HepG2 (cell line): ENCODE results near the gene SLU7. TPM values are rescaled to one million over a fixed set of nuclear protein-coding genes. Genes with fewer than 3 reads are reported as not detected.

Experiments
- ARHGAP35 ChIP-seq: sonication (generic); formaldehyde crosslinking; IDR thresholded peaks from 2 replicates; pipeline ENCODE4 v1.9.0; 2022; ENCODE audit warnings: mild to moderate bottlenecking, inconsistent platforms, moderate library complexity, missing genetic modification reagents, borderline replicate concordance
- ETS1 ChIP-seq: sonication (generic); formaldehyde crosslinking; IDR thresholded peaks from 2 replicates; pipeline ENCODE4 v1.4.0; 2020; ENCODE audit warnings: missing genetic modification reagents
- NCOR1 ChIP-seq: fragments of 200-600 bp; sonication (generic); IDR thresholded peaks from 2 replicates; pipeline ENCODE4 v1.7.0; 2017; ENCODE audit warnings: antibody characterized with exemption, low read length, borderline replicate concordance
- NR2C2 ChIP-seq: sonication (generic); formaldehyde crosslinking; IDR thresholded peaks from 2 replicates; pipeline ENCODE4 v1.4.0; 2020; ENCODE audit warnings: missing genetic modification reagents, mild to moderate bottlenecking, moderate library complexity, borderline replicate concordance
- SIN3B ChIP-seq: fragments of 150-350 bp; IDR thresholded peaks from 2 replicates; pipeline ENCODE4 v1.6.1; 2014; ENCODE audit warnings: low read length
- SIX1 ChIP-seq: sonication (generic); formaldehyde crosslinking; IDR thresholded peaks from 2 replicates; pipeline ENCODE4 v1.4.0; 2020; ENCODE audit warnings: missing genetic modification reagents, borderline replicate concordance
- TBX2 ChIP-seq: sonication (generic); formaldehyde crosslinking; IDR thresholded peaks from 2 replicates; pipeline ENCODE4 v1.5.0; 2020; ENCODE audit warnings: missing genetic modification reagents, mild to moderate bottlenecking, borderline replicate concordance
- THAP11 ChIP-seq: IDR thresholded peaks from 2 replicates; pipeline ENCODE4 v1.6.1; 2016; ENCODE audit warnings: missing biosample characterization, missing genetic modification reagents
- ZBTB44 ChIP-seq: sonication (generic); formaldehyde crosslinking; IDR thresholded peaks from 2 replicates; pipeline ENCODE4 v1.4.0; 2020; ENCODE audit warnings: missing genetic modification reagents
- ZNF224 ChIP-seq: sonication (generic); formaldehyde crosslinking; IDR thresholded peaks from 2 replicates; pipeline ENCODE4 v1.5.0; 2020; ENCODE audit warnings: mild to moderate bottlenecking, missing genetic modification reagents
- ZNF230 ChIP-seq: sonication (generic); formaldehyde crosslinking; IDR thresholded peaks from 2 replicates; pipeline ENCODE4 v1.4.0; 2020; ENCODE audit warnings: mild to moderate bottlenecking, missing genetic modification reagents
- ZNF652 ChIP-seq: IDR thresholded peaks from 2 replicates; pipeline ENCODE4 v1.6.1; 2016; ENCODE audit warnings: low read depth, borderline replicate concordance
- ZNF737 ChIP-seq: sonication (generic); formaldehyde crosslinking; IDR thresholded peaks from 2 replicates; pipeline ENCODE4 v1.5.0; 2020; ENCODE audit warnings: missing genetic modification reagents, mild to moderate bottlenecking, borderline replicate concordance
- polyA plus RNA-seq, 8 experiments: library from polyadenylated mRNA; depleted of rRNA in 3 of 8; stranded (reverse) in 7 of 8; unstranded in 1 of 8; fragments of >200 nt; fragmentation: Illumina TruSeq in 4 of 8; extraction: Trizol in 4 of 8; gene quantifications; 2 replicates each; pipeline versions ENCODE4 v1.2.1 to v1.2.3, GENCODE V29; 2011 to 2016; ENCODE audit warnings: low read depth in 4 of 8, missing spikeins in 1 of 8, mixed read lengths in 1 of 8; ENCODE audit not compliant: insufficient read depth in 1 of 8
- total RNA-seq, 5 experiments: library from RNA; depleted of rRNA; stranded (reverse); fragments of >200 nt; fragmentation: Illumina TruSeq; extraction: Trizol; gene quantifications; 2 replicates each; pipeline ENCODE4 v1.2.3, GENCODE V29; 2016; ENCODE audit warnings: low read depth in 1 of 5
- TF ChIP-seq, protein P1 (sequence below): sonication (generic); formaldehyde crosslinking; IDR thresholded peaks from 2 replicates; pipeline ENCODE4 v1.4.0; 2020; ENCODE audit warnings: missing genetic modification reagents
- TF ChIP-seq, protein P2 (sequence below): sonication (generic); formaldehyde crosslinking; IDR thresholded peaks from 2 replicates; pipeline ENCODE4 v1.5.0; 2020; ENCODE audit warnings: mild to moderate bottlenecking, missing genetic modification reagents, borderline replicate concordance
- TF ChIP-seq, protein P3 (sequence below): sonication (generic); formaldehyde crosslinking; IDR thresholded peaks from 2 replicates; pipeline ENCODE4 v1.5.0; 2020; ENCODE audit warnings: missing genetic modification reagents

SLU7 gene
- total and polyA plus RNA-seq, 2 of the 13 experiments (the other 11 are each of a cell fraction or from before 2014, with no cell fraction given): 24.0 to 39.2 TPM

DNA sequence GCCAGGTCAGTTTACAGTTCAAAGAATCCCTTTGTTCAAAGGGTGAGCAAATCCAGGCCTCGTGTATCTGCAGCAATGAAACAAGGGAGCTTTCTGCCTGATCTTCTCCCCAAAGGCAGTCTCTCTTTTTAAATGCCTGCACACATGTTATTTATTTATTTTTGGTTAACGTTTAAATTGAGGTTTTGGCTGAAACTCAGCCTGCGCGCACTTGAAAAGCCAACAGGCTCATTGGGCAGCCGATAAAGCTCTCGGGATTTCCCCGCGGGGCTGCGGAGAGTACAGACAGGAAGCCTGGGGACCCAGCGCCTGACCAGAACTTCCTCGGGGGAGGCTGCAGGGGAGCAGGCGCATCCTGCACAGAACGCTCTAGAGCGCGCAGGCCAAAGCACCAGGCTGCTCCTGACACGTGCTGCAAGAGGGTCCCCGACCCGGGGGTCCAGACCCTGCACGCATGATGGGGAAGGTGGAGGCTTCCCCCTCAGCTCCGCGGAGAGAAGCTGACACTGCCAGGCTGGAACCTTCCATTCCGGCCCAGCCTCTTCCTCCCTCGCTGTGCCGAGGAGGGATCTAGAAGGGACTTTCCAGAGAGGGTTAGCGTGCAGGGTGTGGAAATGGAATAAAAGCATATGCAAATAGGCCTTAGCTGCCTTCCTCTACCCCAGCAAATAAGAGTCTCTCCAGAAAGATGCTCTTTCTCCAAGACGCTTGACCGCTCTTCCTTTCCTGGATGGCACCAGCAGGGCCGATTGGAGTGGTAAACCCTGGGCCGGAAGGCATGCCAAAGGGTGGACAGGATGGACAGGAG is 48.9 kb upstream of the SLU7 start (continued):
- TF ChIP-seq, protein P1, sequence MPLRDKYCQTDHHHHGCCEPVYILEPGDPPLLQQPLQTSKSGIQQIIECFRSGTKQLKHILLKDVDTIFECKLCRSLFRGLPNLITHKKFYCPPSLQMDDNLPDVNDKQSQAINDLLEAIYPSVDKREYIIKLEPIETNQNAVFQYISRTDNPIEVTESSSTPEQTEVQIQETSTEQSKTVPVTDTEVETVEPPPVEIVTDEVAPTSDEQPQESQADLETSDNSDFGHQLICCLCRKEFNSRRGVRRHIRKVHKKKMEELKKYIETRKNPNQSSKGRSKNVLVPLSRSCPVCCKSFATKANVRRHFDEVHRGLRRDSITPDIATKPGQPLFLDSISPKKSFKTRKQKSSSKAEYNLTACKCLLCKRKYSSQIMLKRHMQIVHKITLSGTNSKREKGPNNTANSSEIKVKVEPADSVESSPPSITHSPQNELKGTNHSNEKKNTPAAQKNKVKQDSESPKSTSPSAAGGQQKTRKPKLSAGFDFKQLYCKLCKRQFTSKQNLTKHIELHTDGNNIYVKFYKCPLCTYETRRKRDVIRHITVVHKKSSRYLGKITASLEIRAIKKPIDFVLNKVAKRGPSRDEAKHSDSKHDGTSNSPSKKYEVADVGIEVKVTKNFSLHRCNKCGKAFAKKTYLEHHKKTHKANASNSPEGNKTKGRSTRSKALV (CRISPR knock-in tag): 0 out of 2 replicates have a peak, but pooled peaks have one; percentile 67
- TF ChIP-seq SIN3B: no peak
- TF ChIP-seq NR2C2 (CRISPR knock-in tag): peak; percentile 55; the same call in 1 of the 2 replicates
- TF ChIP-seq ZNF737 (CRISPR knock-in tag): no peak
- peak; percentile 34; the same call in 1 of the 2 replicates for TF ChIP-seq ZNF230 (CRISPR knock-in tag)
- TF ChIP-seq SIX1 (CRISPR knock-in tag): peak; percentile 89
- TF ChIP-seq ZNF224 (CRISPR knock-in tag): no peak
- 0 out of 2 replicates have a peak, but pooled peaks have one; percentile 76 for TF ChIP-seq ZBTB44 (CRISPR knock-in tag)
- no peak for TF ChIP-seq ETS1
- peak; percentile 47; the same call in 1 of the 2 replicates for TF ChIP-seq NCOR1
- TF ChIP-seq, protein P2, sequence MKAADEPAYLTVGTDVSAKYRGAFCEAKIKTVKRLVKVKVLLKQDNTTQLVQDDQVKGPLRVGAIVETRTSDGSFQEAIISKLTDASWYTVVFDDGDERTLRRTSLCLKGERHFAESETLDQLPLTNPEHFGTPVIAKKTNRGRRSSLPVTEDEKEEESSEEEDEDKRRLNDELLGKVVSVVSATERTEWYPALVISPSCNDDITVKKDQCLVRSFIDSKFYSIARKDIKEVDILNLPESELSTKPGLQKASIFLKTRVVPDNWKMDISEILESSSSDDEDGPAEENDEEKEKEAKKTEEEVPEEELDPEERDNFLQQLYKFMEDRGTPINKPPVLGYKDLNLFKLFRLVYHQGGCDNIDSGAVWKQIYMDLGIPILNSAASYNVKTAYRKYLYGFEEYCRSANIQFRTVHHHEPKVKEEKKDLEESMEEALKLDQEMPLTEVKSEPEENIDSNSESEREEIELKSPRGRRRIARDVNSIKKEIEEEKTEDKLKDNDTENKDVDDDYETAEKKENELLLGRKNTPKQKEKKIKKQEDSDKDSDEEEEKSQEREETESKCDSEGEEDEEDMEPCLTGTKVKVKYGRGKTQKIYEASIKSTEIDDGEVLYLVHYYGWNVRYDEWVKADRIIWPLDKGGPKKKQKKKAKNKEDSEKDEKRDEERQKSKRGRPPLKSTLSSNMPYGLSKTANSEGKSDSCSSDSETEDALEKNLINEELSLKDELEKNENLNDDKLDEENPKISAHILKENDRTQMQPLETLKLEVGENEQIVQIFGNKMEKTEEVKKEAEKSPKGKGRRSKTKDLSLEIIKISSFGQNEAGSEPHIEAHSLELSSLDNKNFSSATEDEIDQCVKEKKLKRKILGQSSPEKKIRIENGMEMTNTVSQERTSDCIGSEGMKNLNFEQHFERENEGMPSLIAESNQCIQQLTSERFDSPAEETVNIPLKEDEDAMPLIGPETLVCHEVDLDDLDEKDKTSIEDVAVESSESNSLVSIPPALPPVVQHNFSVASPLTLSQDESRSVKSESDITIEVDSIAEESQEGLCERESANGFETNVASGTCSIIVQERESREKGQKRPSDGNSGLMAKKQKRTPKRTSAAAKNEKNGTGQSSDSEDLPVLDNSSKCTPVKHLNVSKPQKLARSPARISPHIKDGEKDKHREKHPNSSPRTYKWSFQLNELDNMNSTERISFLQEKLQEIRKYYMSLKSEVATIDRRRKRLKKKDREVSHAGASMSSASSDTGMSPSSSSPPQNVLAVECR: peak; percentile 80
- TF ChIP-seq ZNF652 (CRISPR knock-in tag): no peak
- peak; percentile 79 for TF ChIP-seq TBX2
- 0 out of 2 replicates have a peak, but pooled peaks have one; percentile 46 for TF ChIP-seq ARHGAP35 (CRISPR knock-in tag)
- TF ChIP-seq, protein P3, sequence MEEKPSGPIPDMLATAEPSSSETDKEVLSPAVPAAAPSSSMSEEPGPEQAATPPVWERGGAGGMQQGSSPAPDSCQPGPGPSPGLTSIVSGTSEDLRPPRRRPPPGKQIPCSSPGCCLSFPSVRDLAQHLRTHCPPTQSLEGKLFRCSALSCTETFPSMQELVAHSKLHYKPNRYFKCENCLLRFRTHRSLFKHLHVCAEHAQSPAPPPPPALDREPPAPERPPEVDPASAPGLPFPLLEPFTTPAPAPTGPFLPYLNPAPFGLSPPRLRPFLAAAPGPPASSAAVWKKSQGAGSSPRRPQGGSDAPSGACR (CRISPR knock-in tag): 0 out of 2 replicates have a peak, but pooled peaks have one; percentile 77
- TF ChIP-seq THAP11 (CRISPR knock-in tag): no peak; the same call in none of the 2 replicates
